Measurements from ENCODE around the gene GNGT2. TPM values are rescaled to one million over a fixed set of nuclear protein-coding genes. Genes with fewer than 3 reads are reported as not detected.

GNGT2 gene
- total RNA-seq, 1 donor from 2014 or later = 0.40 TPM

- no peak for DNase-seq (ENCODE audit: low read depth in 2 of 2)
Observed at GRCh38 chr17:49229805-49230600, 19.6 kb upstream of the GNGT2 start.

- DNase-seq (ENCODE audit: low read depth in 2 of 2) = no peak
Observed at GRCh38 chr17:49229076-49229804, 18.9 kb upstream of the GNGT2 start.

GRCh38 chr17:49227436-49228261 lies 17.3 kb upstream of the GNGT2 start:
- peak; percentile 74 to 77 for DNase-seq (ENCODE audit: low read depth in 2 of 2)

DNA sequence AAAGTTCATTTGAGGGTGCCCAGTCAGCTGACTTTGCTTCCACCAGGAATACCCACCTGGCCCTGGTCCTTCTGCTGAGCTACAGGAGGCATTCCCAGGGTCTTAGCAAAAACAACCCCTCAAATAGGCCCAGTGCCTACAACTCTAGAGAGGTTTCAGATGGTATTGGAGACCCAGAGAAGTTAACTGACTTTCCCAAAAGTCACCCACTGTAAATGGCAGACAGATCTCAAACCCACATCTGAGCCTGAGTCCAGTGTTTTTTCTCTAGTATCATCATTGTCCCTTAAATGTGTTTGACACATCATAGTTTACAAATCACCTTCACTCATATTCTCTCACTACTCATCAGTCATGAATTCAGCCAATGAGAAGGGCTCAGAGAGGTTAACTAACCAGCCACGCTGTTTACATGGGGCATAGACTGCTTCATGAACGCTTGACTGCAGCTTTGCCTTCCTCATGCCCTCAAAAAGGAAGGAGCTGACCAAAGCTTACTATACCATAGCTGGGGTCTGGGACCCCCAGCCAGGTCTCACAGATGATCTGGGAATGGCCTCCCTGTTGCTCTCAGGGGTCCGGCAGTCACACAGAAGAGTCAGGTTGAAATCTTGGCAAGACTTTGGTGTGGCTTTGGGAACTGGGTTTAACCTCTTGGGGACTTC lies 16.5 kb upstream of the GNGT2 start:
- no peak for DNase-seq (ENCODE audit: low read depth in 2 of 2)

DNA sequence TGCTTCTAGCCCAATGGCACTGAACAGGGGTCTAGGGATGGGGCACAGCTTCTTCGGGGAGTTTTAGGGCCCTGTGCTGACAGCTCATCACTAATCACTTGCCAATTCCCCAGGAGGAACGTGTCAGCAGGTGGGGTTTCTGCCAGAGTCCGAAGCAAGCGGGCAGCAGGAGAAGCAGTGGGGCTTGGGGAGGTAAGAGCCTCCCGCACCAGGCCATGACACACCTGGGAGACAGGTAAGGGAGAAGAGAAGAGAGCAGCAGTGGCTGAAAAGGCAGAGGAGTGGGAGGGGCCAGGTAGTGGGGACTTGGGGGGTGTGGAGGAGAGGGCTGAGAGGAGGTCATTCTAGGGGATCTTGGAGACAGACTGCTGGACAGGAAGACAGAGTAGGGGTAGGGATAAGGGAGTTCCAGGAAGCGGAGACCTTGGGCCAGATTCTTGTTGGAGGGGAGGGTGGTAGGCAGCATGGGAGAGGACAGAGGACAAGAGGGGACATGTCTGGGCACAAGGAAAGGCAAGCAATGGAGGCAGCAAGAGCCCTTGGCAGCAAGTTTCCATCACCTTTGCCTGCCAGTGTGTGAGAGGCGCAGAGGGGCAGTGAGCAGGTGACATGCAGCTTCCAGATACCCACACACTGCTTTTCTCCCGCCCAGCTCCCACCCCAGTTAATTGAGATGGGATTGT lies 15.3 kb upstream of the GNGT2 start:
- DNase-seq (ENCODE audit: low read depth in 2 of 2) = no peak

- DNase-seq (ENCODE audit: low read depth in 2 of 2) = no peak
Observed at GRCh38 chr17:49224997-49225337, 14.6 kb upstream of the GNGT2 start.

DNA sequence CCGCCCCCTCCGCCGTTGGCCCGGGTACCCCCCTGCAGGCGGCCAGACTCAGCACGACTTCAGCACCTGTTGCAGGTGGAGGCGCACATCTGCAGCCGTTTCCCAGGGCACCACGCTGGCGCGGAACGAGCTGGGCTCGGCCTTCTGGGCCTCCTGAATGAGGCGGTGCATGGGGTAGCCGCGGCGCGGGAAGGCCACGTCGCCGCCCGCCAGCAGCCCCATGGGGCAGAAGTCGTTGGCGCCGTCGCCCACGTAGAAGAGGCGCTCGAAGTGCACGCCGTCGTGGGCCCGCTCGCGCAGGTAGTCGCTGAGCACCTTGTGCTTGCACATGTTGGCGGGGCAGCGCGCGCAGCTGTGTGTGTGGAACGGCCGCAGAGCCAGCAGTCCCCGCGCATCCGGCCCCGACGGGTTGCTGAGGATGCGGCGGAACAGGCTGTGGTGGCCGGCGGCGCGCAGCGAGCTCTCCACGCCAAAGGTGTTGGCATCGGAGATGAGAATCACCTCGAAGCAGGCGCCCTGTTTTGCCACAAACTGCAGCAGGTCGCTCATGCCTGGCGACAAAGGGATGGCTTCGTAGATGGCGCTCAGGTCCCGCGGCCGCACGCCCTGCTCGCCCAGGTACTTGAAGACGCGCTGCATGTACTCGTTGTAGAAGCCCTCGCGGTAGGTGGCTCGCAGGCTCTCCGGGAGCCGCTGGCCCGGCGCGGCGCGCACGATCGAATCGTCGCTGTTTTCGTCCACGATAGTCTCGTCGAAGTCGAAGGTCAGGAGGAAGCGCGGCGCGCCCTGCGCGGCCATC lies 14.0 kb upstream of the GNGT2 start:
- peak; percentile 26 to 49 for DNase-seq (ENCODE audit: low read depth in 2 of 2)

GRCh38 chr17:49223517-49224197 lies 13.3 kb upstream of the GNGT2 start:
- peak; percentile 35 to 52 for DNase-seq (ENCODE audit: low read depth in 2 of 2)

DNA sequence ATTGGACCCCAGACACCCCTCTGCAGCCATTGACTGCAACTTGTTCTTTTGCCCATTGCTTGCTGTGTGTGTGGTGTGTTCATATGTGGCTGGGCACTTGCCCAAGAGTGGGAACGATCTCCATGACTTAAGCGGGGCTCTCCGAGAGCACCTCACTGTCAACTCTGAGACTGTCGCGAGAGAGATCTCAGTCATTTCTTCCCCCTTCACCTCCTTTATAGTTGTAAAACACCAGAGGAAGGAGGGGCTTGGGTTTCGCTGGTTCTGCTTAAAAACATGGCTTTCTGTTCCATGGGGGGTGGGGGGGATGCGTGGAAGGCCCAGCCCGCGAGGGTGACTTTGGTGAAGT lies 12.8 kb upstream of the GNGT2 start:
- DNase-seq (ENCODE audit: low read depth in 2 of 2) = no peak

GRCh38 chr17:49219987-49220386 lies 9.6 kb upstream of the GNGT2 start:
- DNase-seq (ENCODE audit: low read depth in 2 of 2) = no peak

DNA sequence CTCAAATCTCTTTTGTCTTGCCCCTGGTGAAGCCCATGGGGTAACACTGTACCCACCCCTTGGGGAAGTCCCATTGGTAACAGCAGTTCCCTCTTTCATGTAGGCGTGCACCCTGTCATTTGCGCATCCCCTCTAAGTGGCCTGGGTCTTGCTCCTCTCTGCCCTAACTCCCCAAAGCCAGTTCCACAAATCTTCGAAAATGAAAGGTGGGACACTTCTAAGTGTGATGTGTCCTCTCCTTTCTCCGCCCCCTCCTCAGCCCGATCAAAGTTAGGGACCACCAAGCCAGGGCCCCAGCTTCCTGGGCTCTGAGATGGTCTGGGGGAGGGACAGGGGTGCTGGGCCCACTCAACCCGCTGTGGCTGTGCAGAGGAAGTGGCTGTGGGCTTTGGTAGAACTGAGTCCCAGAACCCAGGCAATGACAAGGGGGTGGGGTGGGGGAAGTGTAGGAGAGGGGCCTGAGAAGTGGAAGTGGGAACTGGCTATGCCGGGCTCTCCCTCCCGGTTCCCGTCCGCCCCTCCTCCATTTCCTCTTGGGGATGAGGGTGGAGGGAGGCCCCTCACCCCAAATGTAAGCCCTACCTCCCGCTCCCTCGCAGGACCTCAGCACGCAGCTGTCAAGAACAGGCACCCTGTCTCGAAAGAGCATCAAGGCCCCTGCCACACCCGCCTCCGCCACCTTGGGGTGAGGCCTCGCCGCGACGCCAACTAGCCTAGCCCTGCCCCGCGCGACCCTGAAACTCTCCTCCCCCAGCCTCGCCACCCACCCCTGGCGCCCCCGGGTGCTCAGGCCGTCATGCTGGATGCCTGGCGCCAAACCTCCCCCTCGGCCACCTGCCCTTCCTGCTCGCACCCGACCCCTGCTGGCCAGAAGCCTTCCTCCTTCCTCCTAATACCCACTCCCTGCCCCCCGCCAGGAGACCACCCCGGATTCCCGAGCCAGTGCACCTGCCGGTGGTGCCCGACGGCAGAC lies 8.9 kb upstream of the GNGT2 start:
- DNase-seq (ENCODE audit: low read depth in 2 of 2) = no peak

DNA sequence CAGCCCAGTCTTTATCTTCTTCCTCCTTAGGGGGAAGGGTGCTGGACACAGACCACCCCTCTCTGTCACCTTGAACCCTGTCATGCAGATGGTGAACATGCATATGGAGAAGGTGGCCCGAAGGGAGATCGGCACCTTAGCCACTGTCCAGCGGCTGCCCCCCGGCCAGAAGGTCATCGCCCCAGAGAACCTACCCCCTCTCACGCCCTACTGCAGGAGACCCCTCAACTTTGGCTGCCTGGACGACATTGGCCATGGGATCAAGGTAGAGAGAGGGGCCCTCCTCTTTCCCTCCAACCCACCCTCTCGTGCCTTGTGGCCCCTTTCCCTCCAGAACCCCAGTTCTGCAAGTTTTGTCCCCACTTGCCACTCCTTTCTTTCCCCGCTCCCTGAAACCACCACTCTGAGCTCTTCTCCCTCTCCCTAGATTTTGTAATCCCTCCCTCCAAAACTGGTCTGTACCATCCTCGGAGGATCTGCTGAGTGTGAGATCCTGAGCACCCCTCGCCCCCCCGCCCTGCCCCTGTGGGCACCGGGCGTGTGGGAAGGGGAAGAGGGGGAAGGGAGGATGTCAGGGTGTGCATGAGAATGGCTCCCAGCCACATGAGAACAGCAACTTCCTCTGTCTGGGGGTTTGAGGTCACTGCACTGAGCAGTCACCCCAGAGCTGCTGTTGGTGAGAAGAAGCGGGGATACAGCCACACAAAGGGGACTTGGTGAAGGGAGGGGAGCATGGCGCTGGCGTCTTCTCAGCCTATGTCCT lies 7.5 kb upstream of the GNGT2 start:
- no peak for DNase-seq (ENCODE audit: low read depth in 2 of 2)

DNA sequence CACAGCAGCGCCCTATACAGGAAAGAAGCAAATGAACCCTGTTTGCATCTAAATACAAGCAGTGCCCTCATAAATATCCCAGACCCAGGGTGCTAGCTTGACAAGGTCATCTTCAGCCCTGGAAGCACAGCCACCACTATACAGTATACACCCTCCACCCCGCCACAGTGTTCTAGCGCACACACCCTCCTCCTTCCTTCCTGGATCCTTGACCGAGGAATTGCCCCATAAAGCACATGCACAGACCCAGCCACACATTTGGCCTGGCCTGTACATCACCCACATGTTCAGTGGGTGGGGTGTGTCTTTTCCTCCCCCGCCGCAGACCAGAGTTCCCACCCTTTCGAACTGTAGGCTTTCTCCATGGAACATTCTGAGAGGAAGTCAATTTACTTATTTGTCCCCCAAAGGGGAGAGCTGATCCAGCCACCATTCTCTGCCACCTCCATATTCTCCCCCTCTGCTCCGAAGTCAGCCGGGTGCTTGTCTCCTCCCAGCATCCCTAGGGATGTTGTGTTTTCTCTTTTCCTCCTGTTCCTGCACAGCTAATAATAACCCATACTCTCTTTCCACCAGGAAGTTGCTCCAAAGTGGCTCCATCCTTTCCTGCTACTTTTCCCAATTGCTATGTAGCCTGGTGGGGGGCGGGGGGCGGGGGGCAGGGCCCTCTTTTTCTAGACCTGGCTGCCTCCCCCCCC lies 6.7 kb upstream of the GNGT2 start:
- peak in 1 of 2 donors; percentile 41 for DNase-seq (ENCODE audit: low read depth in 2 of 2)

- DNase-seq (ENCODE audit: low read depth in 2 of 2) = no peak
Observed at GRCh38 chr17:49216482-49216881, 6.1 kb upstream of the GNGT2 start.

GRCh38 chr17:49214676-49215360 lies 4.4 kb upstream of the GNGT2 start:
- peak; percentile 61 to 73 for DNase-seq (ENCODE audit: low read depth in 2 of 2)

- DNase-seq (ENCODE audit: low read depth in 2 of 2) = no peak
Observed at GRCh38 chr17:49213847-49214246, 3.5 kb upstream of the GNGT2 start.

DNA sequence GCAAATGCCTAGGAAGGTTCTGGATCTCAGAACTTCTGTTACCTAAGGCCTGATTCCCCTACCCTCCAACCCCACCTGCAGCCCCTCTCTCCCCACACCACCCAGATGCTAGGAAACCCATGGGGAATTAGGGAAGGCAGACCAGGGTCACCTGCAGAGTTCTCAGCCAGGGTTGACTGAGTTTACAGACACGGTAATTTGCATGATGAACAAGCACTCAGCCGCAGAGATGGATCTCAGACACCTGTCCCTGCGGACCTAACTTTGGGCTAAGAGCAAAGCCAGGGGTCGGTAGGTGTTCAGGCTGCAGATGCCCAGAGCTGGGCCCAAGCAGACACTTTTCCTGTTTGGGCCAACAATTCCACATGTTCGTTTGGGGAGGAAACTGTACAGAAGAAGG lies 3.0 kb upstream of the GNGT2 start:
- no peak for DNase-seq (ENCODE audit: low read depth in 2 of 2)
